Fibroblast of lung (primary cell): ENCODE results near the gene C17orf78.

ENCODE experiments used
- EZH2 ChIP-seq: IDR thresholded peaks from 2 replicates; pipeline ENCODE4 v1.5.1; 2012; ENCODE audit warnings: low read length, control low read depth, mild to moderate bottlenecking; ENCODE audit errors: missing control alignments
- TF ChIP-seq, protein P1 (sequence below), 2 donors: IDR thresholded peaks in 1 of 2; conservative IDR thresholded peaks in 1 of 2; 1 replicate in 1 of 2; 2 replicates in 1 of 2; pipeline ENCODE4 v1.5.1; 2011 to 2012; ENCODE audit warnings: low read length in 2 of 2, control low read depth in 1 of 2, inconsistent platforms in 1 of 2, low read depth in 1 of 2, mild to moderate bottlenecking in 1 of 2

DNA sequence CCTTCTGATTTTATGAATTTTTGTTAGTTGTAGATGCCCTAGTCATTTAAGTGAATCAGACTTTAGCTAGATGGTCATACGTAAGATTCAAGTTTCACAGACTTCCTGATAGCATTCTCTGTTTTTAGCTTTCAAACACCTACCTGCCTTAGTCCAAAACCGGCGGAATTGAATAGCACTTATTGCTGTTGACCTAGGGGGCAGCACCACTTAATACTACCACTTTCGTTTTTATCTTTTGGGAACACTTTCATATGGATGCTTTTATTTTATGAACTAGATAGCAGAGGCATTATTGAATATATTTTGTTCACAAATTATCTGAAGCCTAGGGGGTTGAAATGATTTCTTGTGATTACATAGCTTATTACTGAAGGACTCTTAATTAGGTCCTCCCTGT lies 62.4 kb downstream of the C17orf78 start:
- TF ChIP-seq, protein P1, sequence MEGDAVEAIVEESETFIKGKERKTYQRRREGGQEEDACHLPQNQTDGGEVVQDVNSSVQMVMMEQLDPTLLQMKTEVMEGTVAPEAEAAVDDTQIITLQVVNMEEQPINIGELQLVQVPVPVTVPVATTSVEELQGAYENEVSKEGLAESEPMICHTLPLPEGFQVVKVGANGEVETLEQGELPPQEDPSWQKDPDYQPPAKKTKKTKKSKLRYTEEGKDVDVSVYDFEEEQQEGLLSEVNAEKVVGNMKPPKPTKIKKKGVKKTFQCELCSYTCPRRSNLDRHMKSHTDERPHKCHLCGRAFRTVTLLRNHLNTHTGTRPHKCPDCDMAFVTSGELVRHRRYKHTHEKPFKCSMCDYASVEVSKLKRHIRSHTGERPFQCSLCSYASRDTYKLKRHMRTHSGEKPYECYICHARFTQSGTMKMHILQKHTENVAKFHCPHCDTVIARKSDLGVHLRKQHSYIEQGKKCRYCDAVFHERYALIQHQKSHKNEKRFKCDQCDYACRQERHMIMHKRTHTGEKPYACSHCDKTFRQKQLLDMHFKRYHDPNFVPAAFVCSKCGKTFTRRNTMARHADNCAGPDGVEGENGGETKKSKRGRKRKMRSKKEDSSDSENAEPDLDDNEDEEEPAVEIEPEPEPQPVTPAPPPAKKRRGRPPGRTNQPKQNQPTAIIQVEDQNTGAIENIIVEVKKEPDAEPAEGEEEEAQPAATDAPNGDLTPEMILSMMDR (conservative IDR thresholded peaks at IDR 0.05 in 1 of 2, IDR thresholded peaks at IDR 0.05 in 1 of 2; ENCODE audit: low read depth in 1 of 2, low read length in 2 of 2) = no peak
- no peak for TF ChIP-seq EZH2
